ENCODE results near the gene VPS13D.

VPS13D gene

DNA sequence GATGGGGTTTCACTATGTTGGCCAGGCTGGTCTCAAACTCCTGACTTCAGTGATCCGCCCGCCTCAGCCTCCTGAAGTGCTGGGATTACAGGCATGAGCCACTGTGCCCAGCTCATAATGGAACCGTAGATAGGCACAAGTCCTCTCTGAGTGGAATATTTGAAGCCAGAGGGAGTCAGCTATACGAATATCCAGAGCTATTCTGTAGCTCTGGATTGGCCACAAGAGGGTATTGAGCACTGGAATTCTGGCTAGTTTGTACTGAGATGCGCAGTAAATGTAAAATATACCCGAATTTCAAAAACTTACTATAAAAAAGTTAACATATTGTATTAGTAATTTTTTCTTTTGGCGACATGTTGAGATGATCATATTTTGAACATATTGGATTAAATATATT is 851 bp upstream of the VPS13D start:
- DNase-seq (ENCODE audit: low spot score), result no peak

DNA sequence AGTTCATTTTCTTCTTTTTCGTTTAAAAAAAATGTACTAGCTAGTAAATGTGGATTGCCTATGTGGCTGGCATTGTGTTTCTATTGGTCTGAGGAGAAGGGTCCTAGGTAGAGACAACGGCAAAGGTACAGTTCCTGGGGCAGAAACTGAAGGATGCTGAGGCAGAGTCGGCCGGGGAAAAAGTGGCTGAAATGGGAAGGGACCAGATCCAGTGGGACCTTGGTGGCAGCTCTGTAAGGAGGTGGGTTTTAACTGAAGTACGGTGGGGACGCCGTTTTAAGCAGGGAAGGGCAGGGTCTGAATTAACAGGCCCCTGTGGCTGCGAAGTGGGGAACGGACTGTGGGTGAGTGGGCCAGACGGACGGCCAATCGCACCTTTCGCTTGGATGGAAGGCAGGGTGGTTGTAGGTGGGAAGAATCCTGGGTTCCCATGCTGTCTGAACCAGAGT is 420 bp upstream of the VPS13D start:
- DNase-seq (ENCODE audit: low spot score), result no peak

DNA sequence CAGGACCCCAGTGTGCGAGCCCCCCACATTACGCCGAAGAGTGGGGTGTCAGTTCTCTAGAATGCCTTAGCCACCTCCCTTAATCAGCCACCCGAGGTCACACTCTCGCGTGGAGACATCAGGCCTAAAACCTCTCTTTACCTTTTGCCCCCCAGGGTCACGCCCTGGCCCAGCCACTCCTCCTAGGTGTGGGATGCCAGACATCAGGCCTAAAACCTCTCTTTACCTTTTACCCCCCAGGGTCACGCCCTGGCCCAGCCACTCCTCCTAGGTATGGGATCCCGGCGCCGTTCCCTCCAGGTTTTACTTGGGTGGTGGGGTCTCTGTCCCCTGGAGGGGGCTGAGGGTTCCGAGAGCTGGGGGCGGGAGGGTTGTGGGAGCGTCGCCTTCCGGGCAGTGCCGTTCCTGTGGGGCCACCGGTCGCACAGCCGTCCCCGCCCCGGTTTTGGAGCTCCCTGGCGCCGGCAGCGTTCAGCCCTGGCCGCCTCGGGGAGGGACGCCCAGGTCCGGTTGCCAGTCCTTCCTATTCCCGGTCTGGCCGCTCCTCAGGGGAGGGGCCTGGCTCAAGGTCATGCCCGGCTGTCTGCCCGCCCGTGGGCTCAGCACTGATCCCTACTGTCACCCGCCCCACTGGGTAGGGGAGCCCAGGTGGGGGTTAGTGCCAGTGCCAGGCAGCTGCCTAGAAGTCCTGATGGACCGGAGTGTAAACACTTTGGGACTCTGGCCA is 882 bp downstream of the VPS13D start:
- no peak for DNase-seq (ENCODE audit: low spot score)

DNA sequence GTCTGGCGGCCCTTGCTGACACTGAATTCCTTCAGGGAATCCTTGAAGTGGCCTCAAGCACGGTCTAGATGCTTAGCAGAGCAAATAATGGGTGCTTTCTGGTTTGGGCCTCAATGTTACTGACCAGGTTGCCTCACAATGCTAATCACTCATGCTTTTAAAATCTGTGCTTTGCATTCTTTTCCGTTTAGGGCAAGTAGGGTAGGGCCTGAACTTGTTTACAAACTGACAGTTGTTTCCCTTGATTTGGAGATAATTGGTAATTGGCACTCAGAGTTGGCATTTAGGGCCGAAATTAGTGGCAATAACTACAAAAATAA is 1.4 kb downstream of the VPS13D start:
- no peak for DNase-seq (ENCODE audit: low spot score)

DNA sequence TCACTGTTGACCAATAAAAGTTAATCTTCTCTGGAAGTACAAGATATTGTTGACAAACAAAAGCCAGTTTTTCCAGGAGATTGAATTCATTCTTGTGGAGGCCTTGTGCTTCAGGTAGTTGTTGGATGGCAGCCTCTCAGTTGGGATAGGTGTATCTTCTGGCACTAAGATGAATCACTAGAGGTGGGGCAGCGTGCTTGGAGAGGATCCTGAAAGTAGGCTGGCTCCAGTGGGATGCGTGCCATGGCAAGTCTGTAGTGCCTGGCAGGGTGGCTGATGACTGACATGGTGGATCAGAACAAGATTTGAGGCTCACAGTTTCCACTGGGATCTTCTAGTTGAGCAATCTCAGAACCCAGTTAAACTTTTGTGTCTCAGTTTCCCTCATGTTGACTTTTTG is 2.4 kb downstream of the VPS13D start:
- no peak for DNase-seq (ENCODE audit: low spot score)

DNA sequence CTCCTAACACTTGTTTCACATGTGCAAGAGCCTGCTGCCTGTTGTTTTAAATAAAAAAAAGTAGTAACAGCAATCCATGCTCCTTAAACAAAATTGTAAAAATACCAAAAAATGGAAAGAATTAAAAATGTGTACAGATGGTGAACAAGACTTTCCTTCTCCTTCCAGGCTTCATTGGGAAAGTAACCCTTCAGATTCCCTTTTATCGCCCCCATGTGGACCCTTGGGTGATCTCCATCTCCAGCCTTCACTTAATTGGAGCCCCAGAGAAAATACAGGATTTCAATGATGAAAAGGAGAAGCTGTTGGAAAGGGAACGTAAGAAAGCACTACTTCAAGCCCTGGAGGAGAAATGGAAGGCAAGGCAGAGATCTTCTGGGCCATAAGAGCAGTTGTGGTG is 14.2 kb downstream of the VPS13D start:
- DNase-seq (ENCODE audit: low spot score), result no peak

DNA sequence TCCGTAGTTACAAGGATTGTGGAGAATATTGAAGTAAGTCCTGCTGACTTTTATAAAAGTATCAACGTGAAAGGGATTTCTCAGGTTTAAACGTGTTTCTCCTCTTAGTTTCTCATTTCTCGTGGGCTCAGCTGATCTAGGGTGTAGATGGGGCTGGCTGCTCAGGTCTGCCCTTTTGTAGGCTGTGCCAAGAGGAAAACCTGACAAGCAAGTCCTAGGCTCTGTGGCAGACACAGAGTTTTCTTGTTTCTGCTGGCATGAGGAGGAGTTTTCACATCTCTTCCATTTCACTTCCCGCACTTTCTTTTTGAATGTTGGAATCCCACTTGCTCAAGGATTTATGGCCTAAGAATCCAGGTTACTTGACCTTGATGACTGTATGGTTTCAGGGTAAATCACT is 14.8 kb downstream of the VPS13D start:
- DNase-seq (ENCODE audit: low spot score), result no peak

DNA sequence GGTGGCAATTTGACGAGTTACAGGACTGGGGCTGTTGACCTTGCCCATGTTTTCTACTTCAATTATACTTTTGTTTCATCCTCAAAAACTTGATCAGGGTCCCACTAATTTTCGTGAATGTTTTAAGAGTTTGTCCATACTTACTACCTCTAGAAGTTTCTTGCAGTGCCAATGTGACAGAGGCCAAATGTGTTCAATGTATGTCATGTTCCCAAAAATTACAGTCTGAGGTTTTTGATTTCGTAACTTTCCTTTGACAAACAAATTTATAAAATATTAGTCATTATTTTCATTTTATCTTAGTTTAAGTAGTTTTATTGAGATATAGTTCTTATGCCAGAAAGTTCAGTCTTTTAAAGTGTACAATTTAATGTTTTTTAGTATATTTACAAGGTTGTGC is 15.3 kb downstream of the VPS13D start:
- DNase-seq (ENCODE audit: low spot score), result no peak

DNA sequence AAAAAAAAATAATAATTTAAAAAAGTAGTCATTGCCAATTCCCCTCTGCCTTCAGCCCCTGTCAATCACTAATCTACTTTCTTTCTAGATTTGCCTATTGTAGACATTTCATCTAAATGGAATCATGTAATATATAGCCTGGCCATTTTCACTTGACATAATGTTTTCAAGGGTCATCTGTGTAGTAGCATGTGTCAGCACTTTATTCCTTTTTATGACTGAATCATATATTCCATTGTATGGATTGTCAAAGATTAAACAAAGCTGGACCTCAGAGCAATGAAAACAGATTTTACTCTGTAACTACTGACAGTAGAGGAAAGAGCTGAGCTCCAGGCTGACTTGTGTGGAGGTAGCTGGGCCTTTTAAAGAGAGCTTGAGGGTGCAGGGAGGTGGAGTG is 15.9 kb downstream of the VPS13D start:
- DNase-seq (ENCODE audit: low spot score), result no peak

DNA sequence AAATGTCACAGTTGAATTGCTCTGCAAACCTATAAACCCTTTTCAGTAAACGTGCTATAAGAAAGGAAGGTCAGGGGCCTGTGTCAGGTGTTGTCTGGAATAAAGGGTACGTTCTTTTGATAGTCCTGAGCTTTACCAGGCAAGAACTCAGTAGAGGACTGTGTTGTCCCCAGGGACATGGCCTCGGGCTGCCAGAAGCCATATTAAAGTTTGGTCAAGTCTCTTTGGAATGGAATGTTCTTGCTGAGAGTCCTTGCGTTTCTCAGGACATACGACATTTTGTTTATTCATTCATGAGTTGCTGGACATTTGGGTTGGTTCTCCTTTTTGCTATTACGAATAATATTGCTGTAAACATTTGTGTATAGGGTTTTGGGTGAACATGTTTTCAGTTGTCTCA is 16.8 kb downstream of the VPS13D start:
- no peak for DNase-seq (ENCODE audit: low spot score)

DNA sequence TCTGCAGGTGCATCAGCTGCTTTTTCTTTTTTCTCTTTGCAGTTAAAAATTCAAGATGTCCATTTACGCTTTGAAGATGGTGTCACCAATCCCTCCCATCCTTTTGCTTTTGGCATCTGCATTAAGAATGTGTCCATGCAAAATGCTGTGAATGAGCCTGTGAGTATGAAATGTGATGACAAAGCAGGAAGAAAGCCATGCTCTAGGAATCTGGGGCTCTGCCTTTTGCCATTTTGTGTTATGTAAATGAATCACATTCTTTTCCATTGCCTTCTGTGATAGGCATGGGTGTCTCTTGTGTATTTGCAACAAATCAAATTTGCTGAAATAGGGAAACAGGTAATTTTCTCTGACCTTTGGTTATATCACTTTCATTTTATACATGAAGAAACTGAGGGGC is 19.4 kb downstream of the VPS13D start:
- no peak for DNase-seq (ENCODE audit: low spot score)

DNA sequence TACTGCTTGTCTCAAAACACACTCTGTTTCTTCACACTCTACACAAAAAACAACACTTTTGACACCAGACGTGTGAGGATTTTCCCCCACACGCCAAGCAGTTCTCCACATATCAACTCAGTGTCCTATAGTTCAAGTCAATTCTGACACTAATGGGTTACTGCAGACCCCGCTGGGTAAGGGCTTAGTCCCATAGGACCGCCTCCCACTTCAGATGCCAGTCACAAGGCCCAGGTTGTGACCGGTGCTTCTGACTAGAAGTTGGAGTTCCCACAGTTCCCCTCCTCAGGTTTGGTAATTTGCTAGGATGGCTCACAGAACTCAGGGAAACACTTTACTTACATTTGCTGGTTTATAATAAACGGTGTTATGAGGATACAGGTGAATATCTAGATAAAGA is 19.9 kb downstream of the VPS13D start:
- no peak for DNase-seq (ENCODE audit: low spot score)

DNA sequence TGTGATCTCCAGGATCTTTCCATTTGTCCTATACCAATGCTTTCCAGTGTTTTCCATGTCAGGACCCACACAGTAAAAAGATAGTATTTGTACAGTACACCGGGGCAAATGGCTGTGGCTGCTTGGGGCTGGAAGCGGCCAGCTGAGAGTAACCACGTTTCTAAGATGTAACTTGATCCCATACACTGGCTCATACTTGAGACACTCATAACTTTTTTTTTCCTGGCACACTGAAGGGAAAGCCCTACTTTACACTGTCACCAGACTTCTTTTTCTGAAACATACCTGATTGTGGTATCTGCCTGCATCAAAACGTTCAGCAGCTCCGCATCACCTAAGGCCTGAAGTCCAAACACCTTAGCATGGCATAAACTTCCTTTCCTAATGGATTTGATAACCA is 21.6 kb downstream of the VPS13D start:
- DNase-seq (ENCODE audit: low spot score), result no peak

DNA sequence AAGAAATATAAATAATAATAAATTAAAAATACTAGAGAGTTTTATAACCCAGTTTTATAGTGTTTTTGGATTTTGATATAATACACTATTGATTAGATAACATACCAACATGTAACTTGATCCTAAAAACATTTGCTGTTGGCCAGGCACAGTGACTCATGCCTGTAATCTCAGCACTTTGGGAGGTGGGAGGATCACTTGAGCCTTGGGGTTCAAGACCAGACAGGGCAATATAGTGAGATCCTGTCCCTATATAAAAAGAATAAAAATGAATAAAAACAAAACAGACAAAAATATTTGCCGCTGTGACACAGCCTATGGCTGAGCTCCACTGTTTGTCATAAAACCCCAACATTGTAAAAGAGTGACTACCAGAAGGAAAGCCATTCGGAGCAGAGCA is 26.1 kb downstream of the VPS13D start:
- DNase-seq (ENCODE audit: low spot score), result no peak

DNA sequence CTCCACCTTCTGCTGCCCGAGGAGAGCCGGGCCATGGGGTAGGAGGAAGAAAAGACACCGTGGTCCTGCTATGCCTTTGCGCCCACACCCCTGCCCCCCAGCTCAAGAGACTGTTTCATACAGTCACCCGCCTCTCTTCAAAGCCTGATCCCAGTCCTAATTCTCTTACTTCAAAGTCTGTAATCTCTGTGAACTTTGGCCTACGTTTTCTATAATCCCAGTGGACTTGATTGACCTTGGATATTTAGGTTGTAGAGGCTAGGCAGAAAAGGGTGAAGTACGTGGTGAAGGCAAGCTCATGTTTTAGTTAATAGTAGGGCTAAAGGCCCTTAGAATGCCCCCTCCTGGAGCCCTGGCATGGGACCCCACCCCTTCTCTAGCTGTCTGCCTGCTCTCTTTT is 28.4 kb downstream of the VPS13D start:
- DNase-seq (ENCODE audit: low spot score), result no peak

DNA sequence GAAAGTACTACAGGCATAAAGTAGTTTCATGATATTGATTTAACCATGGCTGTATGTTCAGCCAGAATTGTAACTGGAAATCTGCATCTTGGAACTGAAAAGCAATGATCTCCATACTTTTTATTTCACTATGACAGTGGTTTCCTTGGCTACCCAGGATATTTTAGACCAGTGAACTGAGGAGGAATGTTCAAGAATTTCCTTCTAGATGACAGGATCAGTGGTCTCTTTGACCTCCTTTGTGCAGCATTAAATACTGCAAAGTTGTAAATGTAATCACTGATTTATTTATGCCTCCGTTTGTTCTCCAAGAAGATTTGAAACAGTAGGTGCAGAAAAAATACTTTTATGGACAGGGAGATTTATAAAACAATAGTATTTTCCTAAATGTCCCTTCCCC is 39.5 kb downstream of the VPS13D start:
- DNase-seq (ENCODE audit: low spot score), result no peak

DNA sequence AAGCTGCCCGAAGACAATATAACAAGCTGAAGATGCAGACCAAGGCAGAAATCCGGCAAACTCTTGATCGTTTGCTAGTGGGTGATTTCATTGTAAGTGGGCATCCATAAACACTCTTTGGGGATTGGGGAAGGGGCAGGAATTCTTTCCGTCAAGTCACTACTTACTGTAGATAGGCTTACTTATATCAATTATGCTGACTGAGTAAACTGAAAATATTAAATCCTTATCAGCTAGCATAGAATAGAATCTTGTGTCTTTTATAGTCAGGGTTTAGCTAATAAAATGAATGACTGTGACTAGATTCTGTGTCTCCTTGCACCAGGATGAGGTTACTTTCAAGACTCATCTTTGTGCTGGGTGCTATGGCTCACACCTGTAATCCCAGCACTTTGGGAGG is 41.2 kb downstream of the VPS13D start:
- no peak for DNase-seq (ENCODE audit: low spot score)

DNA sequence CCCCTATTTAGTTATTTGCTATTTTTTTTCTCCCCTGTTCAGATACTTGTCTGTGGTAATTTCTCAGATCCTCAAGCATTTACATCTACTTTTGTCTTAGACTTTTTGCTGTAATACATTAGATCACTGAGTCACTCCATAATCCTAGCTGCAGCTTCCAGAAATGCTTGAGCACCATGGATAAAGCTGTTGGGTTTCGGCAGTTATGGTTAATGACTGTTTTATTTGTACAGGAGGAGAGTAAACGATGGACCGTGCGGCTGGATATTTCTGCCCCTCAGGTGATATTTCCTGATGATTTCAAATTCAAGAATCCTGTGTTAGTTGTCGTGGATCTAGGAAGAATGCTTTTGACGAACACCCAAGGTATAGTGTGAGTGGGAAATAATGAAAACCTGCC is 42.9 kb downstream of the VPS13D start:
- DNase-seq (ENCODE audit: low spot score), result no peak

DNA sequence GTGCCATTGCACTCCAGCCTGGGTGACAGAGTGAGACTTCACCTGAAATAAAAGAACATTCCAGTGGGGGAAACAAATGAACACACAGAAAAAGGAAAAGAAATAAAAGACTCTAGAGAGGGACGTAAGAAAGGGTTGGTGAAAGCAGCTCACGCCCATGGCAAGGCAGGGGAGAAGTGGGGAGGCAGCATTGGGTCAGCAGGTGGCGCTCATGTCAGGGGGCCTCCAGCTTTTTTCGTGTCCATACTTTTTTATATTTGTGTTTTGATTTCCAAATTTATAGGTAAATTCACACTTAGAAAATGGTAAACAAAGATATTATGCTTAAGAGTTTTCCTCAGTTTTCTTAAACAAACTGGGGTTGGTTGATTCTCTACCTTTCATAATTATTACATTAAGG is 45.5 kb downstream of the VPS13D start:
- no peak for DNase-seq (ENCODE audit: low spot score)

DNA sequence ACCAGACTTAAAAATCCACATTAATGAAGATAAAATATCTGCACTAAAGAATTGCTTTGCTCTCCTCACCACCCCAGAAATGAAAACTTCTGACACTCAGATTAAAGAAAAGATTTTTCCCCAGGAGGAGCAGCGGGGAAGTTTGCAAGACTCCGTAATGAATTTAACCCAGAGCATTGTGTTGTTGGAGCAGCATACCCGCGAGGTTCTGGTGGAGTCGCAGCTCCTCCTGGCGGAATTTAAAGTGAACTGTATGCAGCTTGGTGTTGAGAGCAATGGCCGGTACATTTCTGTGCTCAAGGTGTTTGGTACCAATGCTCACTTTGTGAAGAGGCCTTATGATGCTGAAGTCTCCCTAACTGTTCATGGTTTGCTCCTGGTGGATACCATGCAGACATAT is 46.4 kb downstream of the VPS13D start:
- DNase-seq (ENCODE audit: low spot score), result no peak

DNA sequence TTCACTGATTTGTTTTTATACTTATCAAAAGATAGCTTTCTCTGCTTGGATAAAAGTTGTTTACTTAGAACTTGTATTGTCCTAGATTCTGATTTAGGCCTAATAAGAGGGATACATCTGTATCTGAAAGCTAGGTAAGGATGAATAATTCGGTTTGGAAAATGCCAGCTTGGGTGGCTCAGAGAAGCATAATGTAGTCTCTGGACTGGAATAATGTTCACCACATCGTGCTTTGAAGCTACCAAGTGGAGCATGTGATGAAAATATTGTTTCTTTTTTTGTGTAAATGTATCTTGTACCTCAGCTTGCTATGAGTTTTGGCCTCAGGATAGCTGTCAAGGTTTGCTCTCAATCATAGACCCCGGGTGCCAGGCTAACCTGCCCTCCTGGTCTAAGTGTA is 49.2 kb downstream of the VPS13D start:
- no peak for DNase-seq (ENCODE audit: low spot score)

DNA sequence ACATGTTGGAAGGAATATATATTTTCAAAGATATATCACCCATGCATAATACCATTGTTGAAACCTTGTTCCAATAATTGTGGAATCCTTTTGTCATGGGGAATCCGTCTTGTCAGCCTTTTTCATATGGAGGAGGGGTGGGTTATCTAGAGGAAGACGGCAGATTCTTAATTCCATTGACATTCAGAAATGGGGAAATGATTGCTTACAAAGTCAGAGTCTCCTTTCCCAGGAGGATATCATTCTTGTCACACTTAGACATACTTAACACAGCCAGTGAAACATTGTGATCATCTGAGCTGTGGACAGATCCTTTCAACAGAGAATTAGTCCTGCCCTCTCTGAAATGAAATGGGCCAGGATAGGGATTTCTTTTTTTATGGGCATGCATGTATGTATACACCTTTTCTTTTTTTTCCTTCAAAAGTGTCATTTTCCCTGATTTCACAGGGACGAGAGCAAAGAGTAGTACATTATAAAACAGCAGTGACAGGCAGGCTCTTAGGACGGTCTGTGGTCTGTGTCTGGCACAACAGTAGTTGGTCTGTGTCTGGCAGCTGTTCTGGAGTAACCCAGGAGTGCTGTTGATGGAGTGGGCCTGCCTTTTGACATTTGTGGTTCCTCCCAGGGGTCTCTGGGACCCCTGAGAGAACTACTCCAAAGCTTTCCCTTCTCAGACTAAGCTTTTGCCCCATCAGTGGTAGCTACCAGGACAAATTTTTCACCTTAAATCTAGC is 50.1 kb downstream of the VPS13D start:
- no peak for DNase-seq (ENCODE audit: low spot score)

DNA sequence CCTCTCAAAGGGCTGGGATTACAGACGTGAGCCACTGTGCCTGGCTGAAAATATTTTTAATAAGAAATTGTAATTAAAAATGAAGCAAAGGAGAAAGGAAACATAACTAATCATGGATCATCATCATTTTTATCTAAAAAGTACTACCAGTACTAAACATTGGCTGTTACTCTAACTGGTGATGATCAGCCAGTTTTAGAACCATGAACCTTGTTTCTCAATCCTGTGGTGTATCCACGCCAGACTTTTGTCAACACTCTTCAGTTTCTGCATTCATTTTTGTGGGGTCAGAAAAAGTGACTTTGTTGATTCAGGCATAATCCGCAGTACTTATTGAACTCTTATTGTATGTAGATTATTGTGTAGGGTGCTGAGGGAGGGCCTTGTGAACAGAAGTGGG is 52.3 kb downstream of the VPS13D start:
- no peak for DNase-seq (ENCODE audit: low spot score)

DNA sequence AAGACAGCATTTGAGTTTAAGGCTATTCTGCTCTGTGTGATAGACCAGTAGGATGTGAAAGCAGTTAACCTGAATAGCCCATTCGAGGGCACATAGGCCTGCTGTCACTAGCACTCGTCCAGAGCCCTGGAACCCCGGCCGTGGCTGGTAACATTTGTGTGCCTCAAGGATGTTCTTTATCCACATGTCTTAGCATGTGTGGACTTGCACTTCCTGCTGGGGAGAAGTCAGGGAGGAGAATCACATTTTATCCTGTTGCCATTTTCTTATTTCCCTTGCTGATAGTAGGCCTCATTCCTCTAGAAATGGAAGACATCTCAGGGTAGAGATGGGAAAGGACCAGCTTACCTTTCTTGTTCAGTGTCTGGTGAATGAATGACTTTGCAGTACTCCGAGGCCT is 54.7 kb downstream of the VPS13D start:
- DNase-seq (ENCODE audit: low spot score), result no peak

Data from left forelimb (tissue), 1 donor.